Fibroblast of lung (primary cell): ENCODE results near the gene PRPH2. TPM values are rescaled to one million over a fixed set of nuclear protein-coding genes. Genes with fewer than 3 reads are reported as not detected.
A peak's percentile ranks its signal among the peaks of the same experiment; 100 is the strongest.

Experiments used
- DNase-seq, 2 donors: peaks; one replicate each; pipeline versions ENCODE4 v3.0.0 to v3.0.0-alpha.2; 2010; ENCODE audit warnings: low read depth in 2 of 2
- H2AFZ ChIP-seq: 2 replicates; pipeline ENCODE4 v1.5.1; 2012; ENCODE audit warnings: low read length, control low read depth, inconsistent platforms
- H3K27ac ChIP-seq: 2 replicates; pipeline ENCODE4 v1.5.1; 2011; ENCODE audit warnings: low read length, control low read depth; ENCODE audit not compliant: insufficient read depth
- H3K27me3 ChIP-seq: 2 replicates; pipeline ENCODE4 v1.5.1; 2011; ENCODE audit warnings: mild to moderate bottlenecking, low read length; ENCODE audit not compliant: control insufficient read depth, insufficient read depth
- H3K36me3 ChIP-seq: 2 replicates; pipeline ENCODE4 v1.5.1; 2011; ENCODE audit warnings: low read length; ENCODE audit not compliant: control insufficient read depth, insufficient read depth
- H3K4me1 ChIP-seq: 2 replicates; pipeline ENCODE4 v1.5.1; 2011; ENCODE audit warnings: low read length; ENCODE audit not compliant: control insufficient read depth, insufficient read depth; ENCODE audit errors: extremely low read depth
- H3K4me2 ChIP-seq: 2 replicates; pipeline ENCODE4 v1.5.1; 2011; ENCODE audit warnings: low read length, control low read depth; ENCODE audit not compliant: insufficient read depth; ENCODE audit errors: extremely low read depth
- H3K4me3 ChIP-seq, 4 experiments: fragments of 200-600 bp in 1 of 4; sonication (generic) in 1 of 4; replicated peaks in 1 of 4; 2 replicates each; pipeline ENCODE4 v1.5.1; 2011 to 2016; ENCODE audit warnings: low read length in 4 of 4, low read depth in 3 of 4, mild to moderate bottlenecking in 3 of 4, control low read depth in 2 of 4, inconsistent platforms in 1 of 4, mixed read lengths in 1 of 4; ENCODE audit not compliant: insufficient read depth in 1 of 4; ENCODE audit errors: control extremely low read depth in 1 of 4
- H3K79me2 ChIP-seq: 2 replicates; pipeline ENCODE4 v1.5.1; 2012; ENCODE audit warnings: mild to moderate bottlenecking, low read length, inconsistent platforms; ENCODE audit not compliant: control insufficient read depth, insufficient read depth
- H3K9ac ChIP-seq: 2 replicates; pipeline ENCODE4 v1.5.1; 2011; ENCODE audit warnings: mild to moderate bottlenecking, low read length, control low read depth; ENCODE audit not compliant: insufficient read depth
- H3K9me3 ChIP-seq: 2 replicates; pipeline ENCODE4 v1.5.1; 2012; ENCODE audit warnings: low read depth, low read length; ENCODE audit not compliant: control insufficient read depth, insufficient read depth
- H4K20me1 ChIP-seq: 2 replicates; pipeline ENCODE4 v1.5.1; 2011; ENCODE audit warnings: low read length; ENCODE audit not compliant: control insufficient read depth, insufficient read depth; ENCODE audit errors: extremely low read depth
- CTCF ChIP-seq, 2 donors: IDR thresholded peaks in 1 of 2; conservative IDR thresholded peaks in 1 of 2; 1 replicate in 1 of 2; 2 replicates in 1 of 2; pipeline ENCODE4 v1.5.1; 2011 to 2012; ENCODE audit warnings: low read length in 2 of 2, control low read depth in 1 of 2, inconsistent platforms in 1 of 2, low read depth in 1 of 2, mild to moderate bottlenecking in 1 of 2
- EZH2 ChIP-seq: IDR thresholded peaks from 2 replicates; pipeline ENCODE4 v1.5.1; 2012; ENCODE audit warnings: low read length, control low read depth, mild to moderate bottlenecking; ENCODE audit errors: missing control alignments
- polyA plus RNA-seq, 2 donors: library from polyadenylated mRNA; depleted of rRNA in 1 of 2; stranded (reverse) in 1 of 2; unstranded in 1 of 2; fragments of >200 nt; gene quantifications; 2 replicates each; pipeline ENCODE4 v1.2.1, GENCODE V29; 2011 to 2012; ENCODE audit warnings: missing spikeins in 1 of 2
- total RNA-seq: library from RNA; depleted of rRNA; stranded (reverse); fragments of >200 nt; gene quantifications from 2 replicates; pipeline ENCODE4 v1.2.1, GENCODE V29; 2014

Gene PRPH2
- total and polyA plus RNA-seq, 2 donors (not counting 1 experiment from before 2014, with no cell fraction given): 6.3 to 8.6 TPM

GRCh38 chr6:42708096-42708495, 14.3 kb downstream of the PRPH2 start:
- H3K4me2 ChIP-seq: no peak overlapping the region
- no peaks in the 10 kb centered on the region for H3K36me3 ChIP-seq
- H3K27ac ChIP-seq: no peak overlapping the region
- H3K79me2 ChIP-seq: no peaks in the 10 kb centered on the region
- H3K27me3 ChIP-seq: no peaks in the 10 kb centered on the region
- H3K9me3 ChIP-seq: no peaks in the 10 kb centered on the region
- TF ChIP-seq CTCF (conservative IDR thresholded peaks at IDR 0.05 in 1 of 2, IDR thresholded peaks at IDR 0.05 in 1 of 2; ENCODE audit: low read depth in 1 of 2, low read length in 2 of 2) (no peak), EZH2 (no peak)
- H4K20me1 ChIP-seq: no peaks in the 10 kb centered on the region
- no peaks in the 10 kb centered on the region for H3K4me1 ChIP-seq
- DNase-seq: no peak
- H2AFZ ChIP-seq: no peak overlapping the region
- H3K9ac ChIP-seq: no peak overlapping the region
- no peak overlapping the region for H3K4me3 ChIP-seq

DNA sequence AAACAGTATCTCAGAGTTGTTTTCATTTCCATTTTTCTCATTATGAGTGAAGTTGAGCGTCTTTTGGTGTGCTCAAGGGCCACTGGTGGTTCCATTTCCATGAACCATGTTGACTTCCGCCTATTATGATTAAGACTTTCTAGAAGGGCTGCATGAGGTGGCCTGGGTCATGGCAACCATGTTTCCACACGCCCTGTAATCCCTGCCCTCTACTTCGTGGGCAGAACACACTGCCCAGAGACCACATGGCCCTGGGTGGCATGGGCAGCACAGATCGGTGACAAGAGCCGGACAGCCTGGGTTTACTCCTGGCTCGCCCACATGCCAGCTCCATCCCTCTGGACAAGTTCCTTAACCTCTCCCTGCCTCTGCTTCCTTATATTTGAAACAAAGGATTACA, 14.8 kb downstream of the PRPH2 start:
- no peak overlapping the region for H3K27ac ChIP-seq
- H3K9ac ChIP-seq: no peak overlapping the region
- no peaks in the 10 kb centered on the region for H3K4me1 ChIP-seq
- no peak for TF ChIP-seq CTCF (conservative IDR thresholded peaks at IDR 0.05 in 1 of 2, IDR thresholded peaks at IDR 0.05 in 1 of 2; ENCODE audit: low read depth in 1 of 2, low read length in 2 of 2)
- TF ChIP-seq EZH2: no peak
- H3K79me2 ChIP-seq: no peaks in the 10 kb centered on the region
- no peaks in the 10 kb centered on the region for H4K20me1 ChIP-seq
- no peaks in the 10 kb centered on the region for H3K9me3 ChIP-seq
- no peak overlapping the region for H3K4me2 ChIP-seq
- DNase-seq: no peak
- H2AFZ ChIP-seq: no peak overlapping the region
- H3K4me3 ChIP-seq: no peak overlapping the region
- H3K27me3 ChIP-seq: no peaks in the 10 kb centered on the region
- H3K36me3 ChIP-seq: no peaks in the 10 kb centered on the region

DNA sequence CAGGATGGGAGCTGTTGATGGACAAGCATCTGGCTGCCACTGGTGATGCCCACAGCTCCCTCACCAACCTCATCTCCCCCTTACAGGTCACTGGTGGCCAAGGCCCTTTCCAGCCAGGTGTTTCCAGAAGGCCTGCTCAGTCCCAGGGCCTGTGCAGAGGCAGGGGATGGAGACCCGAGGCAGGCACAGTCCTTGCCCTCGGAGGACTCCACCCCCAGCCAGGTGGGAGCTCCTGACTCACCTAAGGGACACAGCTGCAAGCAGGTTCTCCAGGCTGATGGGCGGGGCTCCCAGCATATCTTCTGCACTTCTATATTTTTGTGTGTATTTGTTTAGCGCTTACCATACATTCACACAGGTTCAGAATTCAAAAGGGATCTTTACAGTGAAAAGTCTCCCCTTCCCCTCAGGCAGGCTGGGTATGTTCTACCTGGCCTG, 17.4 kb downstream of the PRPH2 start:
- H3K27me3 ChIP-seq: no peaks in the 10 kb centered on the region
- DNase-seq: no peak
- no peak overlapping the region for H3K27ac ChIP-seq
- no peaks in the 10 kb centered on the region for H4K20me1 ChIP-seq
- no peak overlapping the region for H3K9ac ChIP-seq
- TF ChIP-seq CTCF (conservative IDR thresholded peaks at IDR 0.05 in 1 of 2, IDR thresholded peaks at IDR 0.05 in 1 of 2; ENCODE audit: low read depth in 1 of 2, low read length in 2 of 2): no peak
- no peak for TF ChIP-seq EZH2
- H3K4me3 ChIP-seq: peak overlapping the region in 1 of 4 experiments; percentile 58
- no peaks in the 10 kb centered on the region for H3K79me2 ChIP-seq
- H3K9me3 ChIP-seq: no peaks in the 10 kb centered on the region
- no peaks in the 10 kb centered on the region for H3K4me1 ChIP-seq
- H3K4me2 ChIP-seq: no peak overlapping the region
- no peak overlapping the region for H2AFZ ChIP-seq
- no peaks in the 10 kb centered on the region for H3K36me3 ChIP-seq
